Neural progenitor cell (in vitro differentiated cells): ENCODE data around the gene BCAS1. TPM values are rescaled to one million over a fixed set of nuclear protein-coding genes. Genes with fewer than 3 reads are reported as not detected.

Experiments
- DNase-seq: peaks from one replicate; pipeline ENCODE4 v3.0.0-alpha.2; 2016; ENCODE audit warnings: low spot score
- H2AFZ ChIP-seq: fragments of 200-600 bp; sonication (generic); replicated peaks from 2 replicates; pipeline ENCODE4 v1.6.1; 2016; ENCODE audit warnings: antibody characterized with exemption
- H3F3A ChIP-seq: fragments of 200-600 bp; sonication (generic); 2 replicates; pipeline ENCODE4 v1.6.1; 2016; ENCODE audit warnings: antibody characterized with exemption, low read depth
- H3K27ac ChIP-seq: fragments of 200-600 bp; sonication (generic); 2 replicates; pipeline ENCODE4 v1.5.1; 2016; ENCODE audit warnings: mild to moderate bottlenecking
- H3K27me3 ChIP-seq: fragments of 200-600 bp; sonication (generic); 2 replicates; pipeline ENCODE4 v1.6.1; 2016; ENCODE audit warnings: mild to moderate bottlenecking, moderate library complexity
- H3K36me3 ChIP-seq: fragments of 200-600 bp; sonication (generic); 2 replicates; pipeline ENCODE4 v1.5.1; 2016
- H3K4me1 ChIP-seq: fragments of 200-600 bp; sonication (generic); 2 replicates; pipeline ENCODE4 v1.6.1; 2016; ENCODE audit warnings: mixed run types
- H3K4me2 ChIP-seq: fragments of 200-600 bp; sonication (generic); 2 replicates; pipeline ENCODE4 v1.6.1; 2016
- H3K4me3 ChIP-seq: fragments of 200-600 bp; sonication (generic); 2 replicates; pipeline ENCODE4 v1.5.1; 2016
- H3K79me2 ChIP-seq: fragments of 200-600 bp; sonication (generic); 2 replicates; pipeline ENCODE4 v1.6.1; 2016; ENCODE audit warnings: low read depth
- H3K9ac ChIP-seq: fragments of 200-600 bp; sonication (generic); 2 replicates; pipeline ENCODE4 v1.6.1; 2016
- H3K9me3 ChIP-seq: fragments of 200-600 bp; sonication (generic); 2 replicates; pipeline ENCODE4 v1.5.1; 2016; ENCODE audit warnings: low read depth
- H4K20me1 ChIP-seq: fragments of 200-600 bp; sonication (generic); 2 replicates; pipeline ENCODE4 v1.6.1; 2016; ENCODE audit warnings: low read depth
- H3K27ac Mint-ChIP-seq: 3 replicates; pipeline ENCODE4 v1.8.0; 2021; ENCODE audit warnings: mixed read lengths
- H3K27me3 Mint-ChIP-seq: 2 replicates; pipeline ENCODE4 v1.8.0; 2022; ENCODE audit warnings: low read depth, mild to moderate bottlenecking, inconsistent platforms, moderate library complexity, mixed read lengths; ENCODE audit not compliant: insufficient read depth
- H3K36me3 Mint-ChIP-seq: 3 replicates; pipeline ENCODE4 v1.8.0; 2021; ENCODE audit warnings: mixed read lengths
- H3K4me1 Mint-ChIP-seq: 3 replicates; pipeline ENCODE4 v1.8.0; 2021; ENCODE audit warnings: mixed read lengths
- H3K4me3 Mint-ChIP-seq: 3 replicates; pipeline ENCODE4 v1.8.0; 2021; ENCODE audit warnings: mild to moderate bottlenecking, moderate library complexity, mixed read lengths
- H3K9me3 Mint-ChIP-seq: 3 replicates; pipeline ENCODE4 v1.8.0; 2020; ENCODE audit warnings: mixed read lengths
- EZH2 ChIP-seq: fragments of 200-600 bp; sonication (generic); IDR thresholded peaks from 2 replicates; pipeline ENCODE4 v1.6.1; 2017; ENCODE audit warnings: antibody characterized with exemption, mild to moderate bottlenecking, moderate library complexity
- EZH2phosphoT487 ChIP-seq: fragments of 200-600 bp; sonication (generic); IDR thresholded peaks from 2 replicates; pipeline ENCODE4 v1.6.1; 2017; ENCODE audit warnings: antibody characterized with exemption
- total RNA-seq: library from RNA; depleted of rRNA; stranded (reverse); fragments of >200 nt; gene quantifications from 2 replicates; pipeline ENCODE4 v1.2.3, GENCODE V29; 2015; ENCODE audit warnings: low replicate concordance
- TF ChIP-seq, protein P1 (sequence below): fragments of 200-600 bp; sonication (generic); IDR thresholded peaks from 2 replicates; pipeline ENCODE4 v1.5.1; 2017; ENCODE audit warnings: antibody characterized with exemption, mild to moderate bottlenecking

The BCAS1 gene
- total RNA-seq, 1 donor from 2014 or later, result not detected

DNA sequence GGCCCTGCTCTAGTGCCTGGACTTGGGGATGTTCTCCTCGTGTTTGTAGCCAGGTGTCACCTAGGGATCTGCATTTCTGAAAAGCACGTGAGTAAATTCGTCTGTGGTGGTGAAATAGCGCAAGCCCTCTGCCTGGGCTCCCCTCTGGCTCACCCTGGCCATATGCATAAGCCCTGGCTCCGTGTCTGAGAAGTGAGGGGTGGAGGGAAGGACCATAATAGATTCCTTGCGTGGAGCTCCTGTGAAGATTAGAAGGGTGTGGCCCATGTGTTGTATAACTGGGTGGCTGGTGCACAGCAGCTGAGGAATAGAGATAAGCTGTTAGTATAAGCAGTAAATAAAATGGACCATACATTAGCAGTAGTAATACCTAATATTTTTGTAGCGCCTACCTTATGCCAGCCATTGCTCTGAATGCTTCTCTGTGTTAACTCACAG is 4.8 kb downstream of the BCAS1 start:
- no peak overlapping the region for H3K27ac Mint-ChIP-seq

DNA sequence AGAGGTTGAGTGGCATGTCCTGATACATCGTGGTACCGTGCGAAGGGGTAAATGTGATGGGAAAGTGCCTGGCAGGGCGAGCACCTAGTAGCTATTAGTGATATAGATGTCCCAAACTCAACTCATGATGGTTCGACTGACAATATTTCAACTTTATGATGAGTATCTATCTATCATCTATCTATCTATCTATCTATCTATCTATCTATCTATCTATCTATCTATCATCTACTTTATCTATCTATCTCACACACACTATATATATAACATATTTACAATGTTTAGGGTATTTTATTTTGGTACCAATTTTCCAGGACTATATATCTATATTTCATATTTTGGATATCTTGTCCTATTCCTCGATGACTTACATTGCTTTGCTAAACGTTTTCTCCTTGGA is 5.5 kb downstream of the BCAS1 start:
- Histone ChIP-seq H3K36me3 (no peaks in the 10 kb centered on the region), H3K4me1 (no peaks in the 10 kb centered on the region), H3K9me3 (no peaks in the 10 kb centered on the region), H4K20me1 (no peaks in the 10 kb centered on the region), H3K27me3 (no peaks in the 10 kb centered on the region), H2AFZ (no peak overlapping the region), H3K27ac (no peak overlapping the region), H3K9ac (no peak overlapping the region), H3K4me2 (no peak overlapping the region), H3K79me2 (no peaks in the 10 kb centered on the region), H3F3A (no peaks in the 10 kb centered on the region), H3K4me3 (no peak overlapping the region)
- H3K27ac Mint-ChIP-seq, result no peak overlapping the region
- H3K27me3 Mint-ChIP-seq, result peaks cover 2% of the 10 kb centered on the region
- no peaks in the 10 kb centered on the region for H3K36me3 Mint-ChIP-seq
- peaks cover 11% of the 10 kb centered on the region for H3K4me1 Mint-ChIP-seq
- TF ChIP-seq EZH2phosphoT487, result no peak
- no peak for TF ChIP-seq EZH2
- TF ChIP-seq, protein P1, sequence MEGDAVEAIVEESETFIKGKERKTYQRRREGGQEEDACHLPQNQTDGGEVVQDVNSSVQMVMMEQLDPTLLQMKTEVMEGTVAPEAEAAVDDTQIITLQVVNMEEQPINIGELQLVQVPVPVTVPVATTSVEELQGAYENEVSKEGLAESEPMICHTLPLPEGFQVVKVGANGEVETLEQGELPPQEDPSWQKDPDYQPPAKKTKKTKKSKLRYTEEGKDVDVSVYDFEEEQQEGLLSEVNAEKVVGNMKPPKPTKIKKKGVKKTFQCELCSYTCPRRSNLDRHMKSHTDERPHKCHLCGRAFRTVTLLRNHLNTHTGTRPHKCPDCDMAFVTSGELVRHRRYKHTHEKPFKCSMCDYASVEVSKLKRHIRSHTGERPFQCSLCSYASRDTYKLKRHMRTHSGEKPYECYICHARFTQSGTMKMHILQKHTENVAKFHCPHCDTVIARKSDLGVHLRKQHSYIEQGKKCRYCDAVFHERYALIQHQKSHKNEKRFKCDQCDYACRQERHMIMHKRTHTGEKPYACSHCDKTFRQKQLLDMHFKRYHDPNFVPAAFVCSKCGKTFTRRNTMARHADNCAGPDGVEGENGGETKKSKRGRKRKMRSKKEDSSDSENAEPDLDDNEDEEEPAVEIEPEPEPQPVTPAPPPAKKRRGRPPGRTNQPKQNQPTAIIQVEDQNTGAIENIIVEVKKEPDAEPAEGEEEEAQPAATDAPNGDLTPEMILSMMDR, result no peak
- no peak overlapping the region for H3K4me3 Mint-ChIP-seq
- no peaks in the 10 kb centered on the region for H3K9me3 Mint-ChIP-seq
- no peak for DNase-seq

More for the DNA sequence above, 4.8 kb downstream of the BCAS1 start:
- no peak for TF ChIP-seq EZH2
- TF ChIP-seq, protein P1, result no peak
- no peak overlapping the region for H3K9ac ChIP-seq
- no peak for DNase-seq
- no peaks in the 10 kb centered on the region for H3K36me3 Mint-ChIP-seq
- no peak overlapping the region for H2AFZ ChIP-seq
- H3K4me1 Mint-ChIP-seq, result peaks cover 12% of the 10 kb centered on the region
- H3F3A ChIP-seq, result no peaks in the 10 kb centered on the region
- H3K27me3 Mint-ChIP-seq, result peaks cover 2% of the 10 kb centered on the region
- H3K4me3 ChIP-seq, result no peak overlapping the region
- H4K20me1 ChIP-seq, result no peaks in the 10 kb centered on the region
- H3K27ac ChIP-seq, result no peak overlapping the region
- H3K4me2 ChIP-seq, result no peak overlapping the region
- H3K9me3 Mint-ChIP-seq, result no peaks in the 10 kb centered on the region
- H3K9me3 ChIP-seq, result no peaks in the 10 kb centered on the region
- H3K36me3 ChIP-seq, result no peaks in the 10 kb centered on the region
- no peaks in the 10 kb centered on the region for H3K27me3 ChIP-seq
- no peaks in the 10 kb centered on the region for H3K4me1 ChIP-seq
- H3K4me3 Mint-ChIP-seq, result no peak overlapping the region
- no peaks in the 10 kb centered on the region for H3K79me2 ChIP-seq

DNA sequence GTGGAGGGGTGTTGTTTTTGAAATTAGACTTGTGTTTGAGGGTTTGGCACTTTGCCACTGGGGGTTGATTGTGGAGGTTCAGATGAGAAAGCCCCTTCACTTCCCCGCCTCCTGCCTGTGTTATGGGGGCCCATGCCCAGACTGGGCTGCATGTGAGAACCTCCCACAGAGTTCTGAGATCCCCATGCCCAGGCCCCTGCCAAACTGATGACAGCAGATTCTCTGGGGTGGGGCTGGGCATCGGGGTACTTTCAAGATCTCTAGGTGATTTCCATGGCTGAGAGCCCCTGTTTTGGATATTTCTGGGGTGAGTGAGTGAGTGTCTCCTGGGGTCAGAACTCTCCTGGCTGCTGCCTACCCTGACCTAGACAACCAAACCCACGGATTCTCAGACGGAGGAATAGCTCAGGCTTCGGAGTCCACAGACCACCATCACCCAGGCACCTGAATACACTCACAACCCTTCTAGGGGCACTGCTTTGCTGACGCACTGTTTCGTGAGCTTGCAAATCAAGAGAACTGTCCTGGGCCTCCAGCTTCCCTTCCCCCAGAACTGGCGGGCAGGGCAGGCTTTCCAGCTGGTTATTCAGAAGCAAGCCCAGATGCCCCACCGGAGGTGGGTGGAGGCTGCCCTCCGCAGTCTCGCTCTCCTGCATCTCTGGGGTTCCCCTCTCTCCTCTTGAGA is 6.3 kb downstream of the BCAS1 start:
- peak overlapping the region; percentile 59 for H3K27ac Mint-ChIP-seq
- DNase-seq, result no peak
- H3K79me2 ChIP-seq, result no peaks in the 10 kb centered on the region
- TF ChIP-seq EZH2phosphoT487 (no peak), EZH2 (no peak)
- TF ChIP-seq, protein P1, result no peak
- no peak overlapping the region for H3K4me3 Mint-ChIP-seq
- H3K4me3 ChIP-seq, result no peak overlapping the region
- no peak overlapping the region for H2AFZ ChIP-seq
- H3K36me3 ChIP-seq, result no peaks in the 10 kb centered on the region
- H3K9ac ChIP-seq, result no peak overlapping the region
- no peaks in the 10 kb centered on the region for H3K27me3 ChIP-seq
- H3K27me3 Mint-ChIP-seq, result peaks cover 4% of the 10 kb centered on the region
- no peaks in the 10 kb centered on the region for H3K36me3 Mint-ChIP-seq
- no peaks in the 10 kb centered on the region for H3K4me1 ChIP-seq
- peaks cover 10% of the 10 kb centered on the region for H3K4me1 Mint-ChIP-seq
- no peaks in the 10 kb centered on the region for H4K20me1 ChIP-seq
- H3K4me2 ChIP-seq, result no peak overlapping the region
- H3K9me3 Mint-ChIP-seq, result no peaks in the 10 kb centered on the region
- H3K27ac ChIP-seq, result no peak overlapping the region
- H3F3A ChIP-seq, result no peaks in the 10 kb centered on the region
- no peaks in the 10 kb centered on the region for H3K9me3 ChIP-seq
